HK-2 (cell line): Measurements from ENCODE around the gene AK3.

Experiments used
- DNase-seq: peaks from one replicate; pipeline ENCODE4 v3.0.0-alpha.2; 2018; ENCODE audit not compliant: unreplicated experiment

The AK3 gene

GRCh38 chr9:4748612-4749011 lies 7.6 kb upstream of the AK3 start:
- DNase-seq, result no peak

DNA sequence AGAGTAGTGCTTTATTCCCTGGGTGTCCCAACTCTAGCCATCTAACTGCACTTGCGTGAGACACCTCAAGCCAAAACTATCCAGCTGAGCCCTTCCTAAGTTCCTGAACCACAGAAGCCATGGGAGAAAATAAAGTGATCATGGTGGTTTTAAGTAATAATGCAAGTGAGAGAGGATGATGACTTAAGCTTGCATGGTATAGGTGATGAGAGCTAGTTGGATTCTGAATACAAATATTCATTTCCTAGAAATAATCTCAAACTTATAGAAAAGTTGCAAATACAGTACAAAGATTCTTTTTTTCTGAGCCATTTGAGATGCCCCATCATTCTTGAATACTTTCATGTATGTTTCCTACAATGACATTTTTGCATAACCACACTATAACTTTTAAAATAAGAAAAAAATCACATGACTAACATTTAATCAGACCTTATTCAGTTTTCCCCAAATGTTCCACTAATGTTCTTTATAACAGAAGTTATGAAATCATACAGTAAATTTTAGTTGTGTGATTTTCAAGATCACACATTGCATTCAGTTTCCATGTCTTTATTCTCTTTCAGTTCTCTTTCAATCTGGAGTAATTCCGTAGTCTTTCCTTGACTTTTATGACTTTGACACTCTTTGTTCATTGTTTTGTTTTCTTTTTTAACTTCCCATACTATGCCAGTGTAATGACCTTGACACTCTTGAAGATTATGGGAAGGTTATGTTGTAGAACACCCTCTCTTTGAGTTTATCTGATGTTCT lies 5.5 kb upstream of the AK3 start:
- no peak for DNase-seq

GRCh38 chr9:4743131-4743875 lies 2.3 kb upstream of the AK3 start:
- DNase-seq, result no peak

- DNase-seq, result no peak
These were observed 1.2 kb upstream of the AK3 start for GRCh38 chr9:4742246-4742645.

DNA sequence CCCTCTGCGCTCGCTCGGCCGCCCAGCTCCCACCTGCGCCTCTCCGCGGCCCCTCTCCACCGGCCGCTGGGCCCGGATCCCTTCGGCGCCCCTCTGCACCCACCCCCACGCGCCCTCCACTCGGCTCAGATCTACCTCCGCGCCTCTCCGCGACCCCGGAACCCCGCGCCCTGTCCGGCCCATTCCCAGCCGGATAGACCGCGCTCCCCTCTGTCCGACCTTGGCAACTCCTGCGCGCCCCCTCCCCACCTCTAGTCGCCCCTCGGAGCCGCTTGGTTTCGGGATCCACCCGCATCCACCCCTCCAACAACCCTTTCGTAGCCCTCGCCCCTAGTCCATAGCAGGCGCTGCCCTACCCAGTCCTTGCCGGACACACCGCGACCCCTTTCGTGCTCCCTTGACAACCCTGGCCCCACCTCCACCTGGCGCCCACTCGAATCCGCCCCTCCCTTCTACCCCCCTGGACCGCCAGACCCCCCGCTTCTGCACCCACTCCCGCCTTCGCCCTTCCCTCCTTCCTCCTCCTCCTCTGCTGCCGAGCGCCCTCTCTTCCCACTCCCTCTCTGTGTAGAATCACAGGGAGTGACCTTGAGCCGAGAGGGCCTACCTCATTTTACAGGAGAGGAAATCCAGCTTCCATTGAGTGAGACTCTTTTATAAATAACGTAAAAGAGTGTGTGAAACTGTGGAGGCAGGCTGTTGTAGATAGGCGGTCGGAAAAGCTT lies 525 bp upstream of the AK3 start:
- DNase-seq, result no peak

DNA sequence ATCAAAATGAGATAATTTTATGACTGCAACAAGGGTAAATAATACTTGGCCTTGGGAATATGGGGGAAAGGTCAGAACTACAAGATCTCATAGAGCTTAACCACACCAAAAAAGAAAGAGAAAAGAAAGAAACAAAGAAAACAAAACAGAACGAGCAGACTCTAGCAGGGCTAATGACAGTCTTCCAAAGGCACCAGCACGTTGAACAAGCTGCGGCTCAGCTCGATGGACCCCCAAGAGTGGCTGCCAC lies 689 bp downstream of the AK3 start:
- DNase-seq, result no peak

DNA sequence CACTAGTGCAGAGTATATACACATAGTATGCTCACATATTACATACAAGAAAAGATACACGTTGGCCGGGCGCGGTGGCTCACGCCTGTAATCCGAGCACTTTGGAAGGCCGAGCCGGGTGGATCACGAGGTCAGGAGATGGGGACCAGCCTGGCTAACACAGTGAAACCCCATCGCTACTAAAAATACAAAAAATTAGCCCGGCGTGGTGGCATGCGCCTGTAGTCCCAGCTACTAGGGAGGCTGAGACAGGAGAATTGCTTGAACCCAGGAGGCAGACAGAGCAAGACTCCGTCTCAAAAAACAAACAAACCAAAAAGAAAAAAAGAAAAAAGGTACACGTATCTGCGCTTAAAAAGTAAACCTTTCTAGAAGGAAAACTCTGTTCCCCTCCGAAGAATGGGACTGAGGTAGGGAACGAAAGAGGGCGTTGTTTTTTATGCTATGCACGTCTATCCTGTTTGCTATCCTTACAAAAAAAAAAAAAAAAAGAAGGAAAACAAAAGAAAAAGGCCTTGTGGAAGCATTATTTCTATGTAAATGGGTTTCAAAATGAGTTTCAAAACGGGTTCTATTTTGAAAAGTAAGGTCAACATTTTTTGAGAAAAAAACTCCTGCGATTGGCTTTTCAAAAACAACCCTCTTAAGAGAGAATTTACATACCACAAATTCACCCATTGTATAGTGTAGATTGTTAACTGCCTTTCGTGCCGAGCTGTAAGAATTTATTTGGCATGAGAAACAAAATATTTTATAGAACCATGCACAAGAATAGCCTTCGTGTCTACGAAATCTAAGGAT lies 1.2 kb downstream of the AK3 start:
- no peak for DNase-seq

GRCh38 chr9:4738866-4739586 lies 2.0 kb downstream of the AK3 start:
- DNase-seq, result no peak

DNA sequence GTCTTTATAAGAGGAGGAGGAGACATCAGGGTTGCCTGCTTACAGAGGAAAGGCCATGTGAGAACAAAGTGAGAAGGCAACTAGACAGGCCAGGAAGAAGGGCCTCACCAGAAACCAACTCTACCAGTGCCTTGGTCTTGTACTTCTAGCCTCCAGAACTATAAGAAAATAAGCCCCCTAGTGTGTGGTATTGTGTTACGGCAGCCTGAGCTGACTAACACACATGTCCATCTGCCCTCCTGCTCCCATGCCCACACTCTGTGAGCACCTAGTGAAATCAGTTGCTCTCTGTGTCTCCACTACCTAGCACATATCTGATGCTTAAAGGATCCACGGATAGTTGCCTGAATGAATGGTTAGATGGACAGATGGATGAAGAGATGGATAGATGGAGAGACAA lies 6.9 kb downstream of the AK3 start:
- DNase-seq, result no peak

DNA sequence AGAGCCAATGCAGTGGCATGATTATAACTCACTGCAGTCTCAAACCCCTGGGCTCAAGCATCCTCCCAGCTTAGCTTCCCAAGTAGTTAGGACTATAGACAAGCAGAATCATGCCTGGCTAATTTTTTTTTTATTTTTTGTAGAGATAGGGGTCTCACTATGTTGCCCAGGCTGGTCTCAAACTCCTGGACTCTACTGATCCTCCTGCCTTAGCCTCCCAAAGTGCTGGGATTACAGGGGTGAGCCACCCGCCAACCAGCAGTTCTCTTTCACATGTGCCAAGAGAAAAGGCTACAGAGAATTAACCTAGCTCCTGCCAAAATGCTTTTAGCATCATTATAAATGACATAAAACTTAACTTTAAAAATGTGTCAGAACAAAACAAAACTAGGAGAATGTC lies 8.1 kb downstream of the AK3 start:
- no peak for DNase-seq

DNA sequence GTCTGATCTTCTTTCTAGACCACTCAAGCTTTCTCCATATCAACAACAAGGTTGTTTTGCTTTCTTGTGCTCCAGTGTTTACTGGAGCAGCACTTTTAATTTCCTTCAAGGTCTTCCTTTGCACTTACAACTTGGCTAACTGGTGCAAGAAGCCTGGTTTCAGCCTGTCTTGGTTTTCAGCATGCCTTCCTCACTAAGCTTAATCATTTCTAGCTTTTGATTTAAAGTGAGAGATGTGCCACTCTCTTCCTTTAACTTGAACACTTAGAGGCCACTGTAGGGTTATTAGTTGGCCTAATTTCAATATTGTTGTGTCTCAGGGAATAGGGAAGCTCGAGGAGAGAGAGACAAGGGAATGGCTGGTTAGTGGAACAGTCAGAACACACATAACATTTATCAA lies 13.4 kb downstream of the AK3 start:
- DNase-seq, result no peak

DNA sequence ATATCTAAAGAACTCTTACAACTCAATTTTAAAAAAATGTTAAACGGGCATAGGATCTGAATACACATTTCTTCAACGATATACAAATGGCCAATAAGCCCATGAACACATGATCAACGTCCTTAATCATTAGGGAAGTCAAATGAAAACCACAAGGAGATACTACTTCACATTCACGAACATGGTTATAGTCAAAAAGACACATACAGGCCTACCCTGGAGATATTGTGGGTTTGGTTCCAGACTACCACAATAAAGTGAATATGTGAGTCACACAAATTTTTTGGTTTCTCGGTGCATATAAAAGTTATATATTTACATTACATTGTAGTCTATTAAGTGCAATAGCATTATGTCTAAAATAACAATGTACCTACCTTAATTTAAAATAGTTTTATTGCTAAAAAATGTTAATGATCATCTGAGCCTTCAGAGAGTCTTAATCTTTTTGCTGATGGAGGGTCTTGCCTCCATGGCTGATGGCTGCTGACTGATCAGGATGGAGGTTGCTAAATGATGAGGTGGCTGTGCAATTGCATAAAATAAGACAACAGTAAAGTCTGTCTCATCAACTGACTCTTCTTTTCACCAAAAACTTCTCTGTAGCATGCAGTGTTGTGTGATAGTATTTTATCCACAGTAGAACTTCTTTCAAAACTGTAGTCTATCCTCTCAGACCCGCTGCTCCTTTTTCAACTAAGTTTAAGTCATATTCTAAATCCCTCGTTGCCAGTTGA lies 15.1 kb downstream of the AK3 start:
- DNase-seq, result no peak

DNA sequence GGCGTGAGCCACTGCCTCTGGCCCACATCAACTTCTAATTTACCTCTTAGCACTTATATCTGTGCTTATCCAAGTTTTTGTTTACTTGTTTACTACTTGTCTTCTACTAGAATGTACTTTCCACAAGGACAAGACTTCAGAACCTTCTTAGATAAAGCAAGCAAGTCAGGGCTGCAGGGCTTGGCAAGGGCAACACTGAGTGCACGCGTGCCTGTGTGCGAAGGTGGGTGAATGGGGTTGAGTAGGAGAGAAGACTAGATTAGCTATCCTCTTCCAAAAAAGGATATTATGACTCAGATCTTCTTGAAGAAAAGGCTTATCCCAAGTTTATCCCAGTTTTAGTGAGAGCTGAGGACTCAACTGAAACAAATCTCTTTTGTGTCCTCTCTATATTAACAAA lies 19.3 kb downstream of the AK3 start:
- DNase-seq, result no peak

DNA sequence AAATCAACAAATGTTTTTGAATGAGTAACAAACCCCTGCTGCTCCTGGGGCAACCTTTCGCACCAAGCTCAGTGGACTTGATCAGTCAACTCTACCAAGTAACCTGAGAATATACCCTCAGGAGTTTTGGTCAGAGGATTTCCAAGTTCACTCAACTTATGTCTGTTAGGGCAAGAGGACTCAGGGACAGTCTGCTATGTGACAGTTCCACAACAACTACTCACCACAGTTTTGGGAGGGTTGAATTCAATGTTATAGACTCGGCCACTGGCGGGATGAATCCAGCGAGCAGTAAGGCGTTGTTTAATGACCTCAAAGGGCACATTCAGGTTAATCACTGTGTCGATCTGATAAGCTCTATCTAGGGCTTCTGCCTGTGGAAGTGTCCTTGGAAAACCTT lies 22.1 kb downstream of the AK3 start:
- DNase-seq, result no peak

- no peak for DNase-seq
These were observed 23.2 kb downstream of the AK3 start for GRCh38 chr9:4717815-4718214.

- DNase-seq, result no peak
These were observed 24.8 kb downstream of the AK3 start for GRCh38 chr9:4716163-4716562.

- no peak for DNase-seq
These were observed 26.6 kb downstream of the AK3 start for GRCh38 chr9:4714266-4715016.

DNA sequence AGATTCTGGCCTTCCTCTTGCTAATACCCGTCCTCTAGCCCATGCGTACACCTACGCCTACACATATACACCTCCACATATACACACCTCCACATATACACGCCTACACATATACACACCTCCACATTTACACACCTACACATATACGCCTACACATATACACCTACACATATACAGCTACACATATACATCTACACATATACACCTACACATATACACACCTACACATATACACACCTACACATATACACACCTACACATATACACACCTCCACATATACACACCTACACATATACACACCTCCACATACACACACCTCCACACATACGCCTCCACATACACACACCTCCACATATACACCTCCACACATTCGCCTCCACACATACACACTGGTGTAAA lies 27.2 kb downstream of the AK3 start:
- DNase-seq, result no peak

DNA sequence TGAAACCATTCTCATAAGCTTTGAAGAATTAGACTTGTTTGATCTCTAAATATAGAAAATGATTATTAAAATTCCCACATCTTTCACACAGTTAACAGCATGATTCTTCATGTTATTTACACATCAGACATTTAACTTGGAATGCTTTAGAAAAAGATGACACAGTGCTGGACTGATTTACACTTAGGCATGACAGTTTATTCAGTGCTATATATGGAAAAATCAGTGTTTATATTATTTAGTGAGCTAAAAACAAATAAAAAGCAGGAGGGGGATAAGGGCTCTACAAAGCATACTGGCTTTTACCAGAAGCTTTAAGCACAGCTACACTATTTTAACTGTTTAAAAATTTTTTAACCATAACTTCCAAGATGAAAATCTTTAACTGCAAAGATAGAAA lies 31.6 kb downstream of the AK3 start:
- DNase-seq, result no peak

DNA sequence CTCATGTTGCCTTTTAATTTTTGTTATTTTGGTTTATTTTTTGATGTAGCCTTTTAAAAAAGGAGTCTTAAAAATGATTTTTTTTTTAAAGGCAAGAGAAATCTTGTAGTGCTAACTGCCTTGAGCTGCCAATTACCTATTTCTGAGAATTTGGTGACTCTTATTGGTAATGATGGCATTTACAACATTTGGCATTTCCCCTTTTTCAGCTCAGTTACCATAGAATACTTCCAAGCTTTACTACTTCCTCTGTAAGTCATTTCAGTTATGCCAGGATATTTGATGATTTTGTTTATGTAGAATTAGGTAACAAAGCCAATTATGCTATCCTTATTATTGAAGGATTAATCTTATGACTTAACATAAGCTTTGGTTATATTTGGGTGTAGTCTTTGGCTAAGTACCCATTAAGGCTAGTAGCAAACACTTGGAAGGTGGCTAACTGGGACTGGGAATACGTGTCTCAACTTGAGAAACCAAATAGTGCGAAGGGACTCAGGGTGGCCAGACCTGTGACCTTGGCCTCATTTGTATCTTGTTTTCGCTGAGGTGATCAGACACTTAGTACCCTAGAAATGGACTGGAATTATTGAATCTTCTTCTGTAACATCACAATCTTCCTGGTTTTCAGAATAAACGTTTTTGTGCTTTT lies 33.9 kb downstream of the AK3 start:
- no peak for DNase-seq
